ENCODE data around the gene UBL4A. TPM values are rescaled to one million over a fixed set of nuclear protein-coding genes. Genes with fewer than 3 reads are reported as not detected.

Gene UBL4A
- 10 to 100 TPM; 20.6 to 45.9 (median 34.6) TPM for total RNA-seq

DNA sequence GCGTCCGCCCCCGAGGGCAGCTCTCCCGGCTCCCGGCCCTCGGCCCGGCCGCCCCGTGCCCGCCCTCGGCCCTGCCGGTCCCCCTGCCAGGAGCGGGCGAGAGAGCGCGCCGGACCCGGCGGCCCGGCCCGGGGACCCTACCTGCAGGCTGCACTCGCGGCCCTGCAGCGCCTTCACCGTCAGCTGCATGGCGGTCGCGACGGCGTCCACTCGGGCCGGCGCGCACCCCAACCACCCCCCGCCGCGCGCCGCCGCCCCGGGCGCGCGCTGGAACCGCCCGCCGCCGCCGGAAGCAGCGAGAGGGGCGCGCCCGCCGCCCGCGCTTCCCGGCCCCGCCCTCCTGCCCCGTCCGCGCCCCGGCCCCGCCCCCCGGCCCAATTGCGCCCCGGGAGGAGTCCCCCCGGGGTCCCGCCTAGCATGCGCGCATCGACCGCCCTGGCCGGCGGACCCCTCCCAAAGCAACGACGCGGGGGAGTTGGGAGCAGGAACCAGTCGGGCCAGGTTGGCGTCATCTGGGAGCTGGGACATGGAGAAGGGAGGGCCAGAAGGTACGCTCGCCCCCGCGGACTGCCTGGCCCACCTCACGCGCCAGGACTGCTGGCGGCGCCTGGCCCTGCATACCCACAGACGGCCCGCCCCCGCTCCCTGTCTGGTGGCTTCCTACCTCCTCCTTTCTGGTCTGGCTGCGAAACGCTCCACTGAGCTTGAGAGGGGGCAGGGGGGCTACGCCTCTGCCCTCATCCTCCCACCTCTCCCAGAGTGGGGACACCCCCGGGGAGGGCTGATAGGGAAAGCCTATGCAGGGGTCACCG is at the start of gene UBL4A:
Gene UBL4A, minus strand, starts transcription at position 220 of the 812 bp plus-strand sequence. Its CDS starts 31 bp downstream, at position 189.
- DNase-seq, result peak; percentile 68 to 80 (median 73)
- peaks cover 0 to 21% (median 6%) of the 10 kb centered on the region in 4 donors for H3K4me1 ChIP-seq
- peak within 1 kb of the TSS; percentile 85 to 91 (median 88) for H3K27ac ChIP-seq
- peak within 1 kb of the TSS; percentile 63 to 77 (median 72) for H3K4me3 ChIP-seq
- H3K36me3 ChIP-seq, result peaks cover 0 to 7% (median 0%) of the 10 kb centered on the region in 3 donors
- no peaks in the 10 kb centered on the region for H3K9me3 ChIP-seq
- H3K27me3 ChIP-seq, result no peaks in the 10 kb centered on the region
- peak in 1 of 2 donors; percentile 45 for TF ChIP-seq POLR2A (IDR thresholded peaks at IDR 0.05)
- TF ChIP-seq, protein P1, sequence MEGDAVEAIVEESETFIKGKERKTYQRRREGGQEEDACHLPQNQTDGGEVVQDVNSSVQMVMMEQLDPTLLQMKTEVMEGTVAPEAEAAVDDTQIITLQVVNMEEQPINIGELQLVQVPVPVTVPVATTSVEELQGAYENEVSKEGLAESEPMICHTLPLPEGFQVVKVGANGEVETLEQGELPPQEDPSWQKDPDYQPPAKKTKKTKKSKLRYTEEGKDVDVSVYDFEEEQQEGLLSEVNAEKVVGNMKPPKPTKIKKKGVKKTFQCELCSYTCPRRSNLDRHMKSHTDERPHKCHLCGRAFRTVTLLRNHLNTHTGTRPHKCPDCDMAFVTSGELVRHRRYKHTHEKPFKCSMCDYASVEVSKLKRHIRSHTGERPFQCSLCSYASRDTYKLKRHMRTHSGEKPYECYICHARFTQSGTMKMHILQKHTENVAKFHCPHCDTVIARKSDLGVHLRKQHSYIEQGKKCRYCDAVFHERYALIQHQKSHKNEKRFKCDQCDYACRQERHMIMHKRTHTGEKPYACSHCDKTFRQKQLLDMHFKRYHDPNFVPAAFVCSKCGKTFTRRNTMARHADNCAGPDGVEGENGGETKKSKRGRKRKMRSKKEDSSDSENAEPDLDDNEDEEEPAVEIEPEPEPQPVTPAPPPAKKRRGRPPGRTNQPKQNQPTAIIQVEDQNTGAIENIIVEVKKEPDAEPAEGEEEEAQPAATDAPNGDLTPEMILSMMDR (IDR thresholded peaks at IDR 0.05), result peak in 1 of 6 experiments; percentile 4

DNA sequence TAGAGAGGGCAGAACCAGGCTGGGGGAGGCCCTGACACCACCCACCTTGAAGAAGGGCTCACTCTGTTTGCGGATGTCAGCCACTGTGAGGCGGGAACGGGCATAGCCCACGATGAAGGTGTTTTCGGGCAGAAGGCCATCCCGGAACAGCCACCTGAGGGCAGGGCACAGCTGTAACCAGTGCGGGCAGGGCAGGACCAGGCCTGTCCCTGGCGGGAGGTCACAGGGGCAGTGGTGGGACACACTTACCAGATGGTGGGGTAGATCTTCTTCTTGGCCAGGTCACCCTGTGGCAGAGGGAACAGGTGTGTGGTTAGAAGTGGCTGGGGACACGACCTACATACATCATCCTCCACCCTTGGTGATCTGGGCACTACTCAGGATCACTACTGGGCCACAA is 49.5 kb upstream of the UBL4A start:
- Histone ChIP-seq H3K4me1 (peaks cover 0 to 6% (median 2%) of the 10 kb centered on the region in 4 donors), H3K36me3 (peaks cover 0 to 14% (median 0%) of the 10 kb centered on the region in 3 donors), H3K4me3 (no peak overlapping the region), H3K9me3 (no peaks in the 10 kb centered on the region), H3K27me3 (no peaks in the 10 kb centered on the region), H3K27ac (no peak overlapping the region)
- no peak for TF ChIP-seq POLR2A (IDR thresholded peaks at IDR 0.05)
- TF ChIP-seq, protein P1 (IDR thresholded peaks at IDR 0.05), result no peak
- DNase-seq, result no peak

DNA sequence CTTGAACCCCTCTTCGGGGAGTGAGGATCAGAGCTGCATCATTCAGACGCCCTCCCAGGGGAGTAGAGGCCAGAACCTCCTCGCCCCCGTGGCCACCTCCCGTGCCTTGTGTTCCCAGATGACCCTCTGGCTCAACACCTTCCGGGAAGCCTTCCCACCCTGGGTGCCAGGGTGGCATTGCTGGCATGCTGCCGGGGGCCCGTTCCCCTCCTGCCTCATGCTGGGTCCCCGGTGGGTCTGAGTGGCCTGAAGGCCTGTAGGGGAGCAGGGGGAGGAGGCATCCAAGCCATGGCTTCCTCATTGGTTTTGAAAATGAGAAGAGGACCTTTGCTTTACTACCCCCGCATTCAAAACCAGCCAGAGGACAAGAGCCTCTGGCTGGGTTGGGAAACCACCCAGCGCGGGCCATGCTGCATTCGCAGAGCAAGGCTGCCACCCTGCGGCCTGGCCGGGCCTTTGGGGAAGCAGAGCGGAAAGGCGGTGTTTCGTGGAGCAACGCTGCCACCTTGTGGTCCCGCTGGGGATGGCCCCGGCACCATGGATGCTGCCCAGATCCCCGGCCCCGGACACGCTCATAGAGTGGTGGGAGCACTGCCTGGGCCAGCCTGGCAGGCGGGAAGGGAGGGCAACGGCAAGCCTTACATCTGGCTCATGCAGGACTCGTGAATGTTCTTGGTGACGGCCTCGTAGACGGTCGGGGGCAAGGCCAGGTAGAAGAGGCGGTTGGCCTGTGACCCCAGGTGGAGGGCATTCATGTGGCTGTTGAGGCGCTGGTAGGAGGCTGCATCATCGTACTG is 48.3 kb upstream of the UBL4A start:
- Histone ChIP-seq H3K4me1 (peaks cover 0 to 6% (median 2%) of the 10 kb centered on the region in 4 donors), H3K27ac (peak overlapping the region in 1 of 4 donors; percentile 32), H3K9me3 (no peaks in the 10 kb centered on the region), H3K36me3 (peaks cover 0 to 14% (median 0%) of the 10 kb centered on the region in 3 donors), H3K4me3 (no peak overlapping the region), H3K27me3 (no peaks in the 10 kb centered on the region)
- DNase-seq, result peak; percentile 88 to 94 (median 89)
- peak in 1 of 2 donors; percentile 36 for TF ChIP-seq POLR2A (IDR thresholded peaks at IDR 0.05)
- TF ChIP-seq, protein P1 (IDR thresholded peaks at IDR 0.05), result peak; percentile 89 to 100 (median 99)

DNA sequence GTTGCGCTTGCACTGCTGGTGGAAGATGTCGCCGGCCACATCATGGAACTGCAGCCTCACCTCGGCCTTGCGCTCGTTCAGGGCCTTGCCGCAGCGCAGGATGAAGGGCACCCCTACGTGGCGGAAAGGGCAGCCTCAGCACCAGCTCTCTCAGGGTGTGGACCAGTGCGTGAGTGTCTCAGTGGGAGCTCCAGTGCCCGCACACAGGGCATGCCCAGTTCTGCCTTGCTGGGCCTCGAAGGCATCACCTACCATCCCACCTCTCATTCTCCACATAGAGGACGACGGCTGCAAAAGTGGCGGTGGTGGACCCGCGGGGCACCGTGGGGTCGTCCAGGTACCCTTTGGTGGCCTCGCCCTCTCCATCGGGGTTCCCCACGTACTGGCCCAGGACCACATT is 46.3 kb upstream of the UBL4A start:
- no peak overlapping the region for H3K27ac ChIP-seq
- H3K4me3 ChIP-seq, result no peak overlapping the region
- TF ChIP-seq POLR2A (IDR thresholded peaks at IDR 0.05), result no peak
- TF ChIP-seq, protein P1 (IDR thresholded peaks at IDR 0.05), result no peak
- H3K4me1 ChIP-seq, result peaks cover 0 to 6% (median 2%) of the 10 kb centered on the region in 4 donors
- peaks cover 0 to 14% (median 0%) of the 10 kb centered on the region in 3 donors for H3K36me3 ChIP-seq
- no peaks in the 10 kb centered on the region for H3K9me3 ChIP-seq
- no peaks in the 10 kb centered on the region for H3K27me3 ChIP-seq
- DNase-seq, result no peak

DNA sequence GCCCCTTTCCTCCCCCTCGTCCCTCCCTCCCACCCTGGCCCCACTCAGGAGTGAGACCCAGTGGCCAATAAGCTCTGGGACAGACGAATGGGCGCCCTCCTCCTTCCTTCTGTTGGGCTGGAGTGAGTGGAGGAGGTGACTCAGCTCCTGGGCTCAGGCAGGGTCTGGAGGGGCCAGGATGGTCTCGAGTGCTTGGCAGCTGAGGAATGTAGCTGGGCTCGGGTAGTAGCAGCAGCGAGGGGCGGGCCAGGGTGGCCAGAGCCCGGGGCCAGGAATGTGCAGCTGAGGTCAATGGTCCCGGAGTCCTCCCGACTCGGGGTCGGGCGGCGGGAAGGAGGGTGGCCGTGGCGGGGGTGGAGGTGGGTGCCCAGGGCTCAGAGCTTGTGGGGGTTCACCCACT is 45.2 kb upstream of the UBL4A start:
- Histone ChIP-seq H3K4me3 (no peak overlapping the region), H3K27ac (no peak overlapping the region), H3K9me3 (no peaks in the 10 kb centered on the region), H3K36me3 (peaks cover 0 to 14% (median 0%) of the 10 kb centered on the region in 3 donors), H3K4me1 (peaks cover 0 to 9% (median 3%) of the 10 kb centered on the region in 4 donors), H3K27me3 (no peaks in the 10 kb centered on the region)
- DNase-seq, result no peak
- TF ChIP-seq POLR2A (IDR thresholded peaks at IDR 0.05), result no peak
- TF ChIP-seq, protein P1 (IDR thresholded peaks at IDR 0.05), result no peak

Measured in Peyer's patch (tissue), 4 donors.